Left ventricle myocardium inferior (tissue), 1 donor: ENCODE measurements around the gene GNAT1. TPM values are rescaled to one million over a fixed set of nuclear protein-coding genes. Genes with fewer than 3 reads are reported as not detected.
A peak's percentile ranks its signal among the peaks of the same experiment; 100 is the strongest.

Experiments used
- DNase-seq: peaks from one replicate; pipeline ENCODE4 v3.0.0-alpha.2; 2020
- H3K27ac ChIP-seq: fragments of 200-600 bp; replicated peaks from 2 replicates; pipeline ENCODE4 v1.8.0; 2021
- H3K27me3 ChIP-seq: fragments of 200-600 bp; 2 replicates; pipeline ENCODE4 v1.8.0; 2021; ENCODE audit warnings: low read depth
- H3K36me3 ChIP-seq: fragments of 200-600 bp; 2 replicates; pipeline ENCODE4 v1.8.0; 2021
- H3K4me1 ChIP-seq: fragments of 200-600 bp; 2 replicates; pipeline ENCODE4 v1.8.0; 2021
- H3K4me3 ChIP-seq: fragments of 200-600 bp; 2 replicates; pipeline ENCODE4 v1.8.0; 2021; ENCODE audit warnings: mild to moderate bottlenecking, moderate library complexity
- H3K9me3 ChIP-seq: fragments of 200-600 bp; replicated peaks from 2 replicates; pipeline ENCODE4 v1.8.0; 2021
- CTCF ChIP-seq: fragments of 200-600 bp; IDR thresholded peaks from 2 replicates; pipeline ENCODE4 v1.8.0; 2021; ENCODE audit warnings: antibody characterized with exemption, mild to moderate bottlenecking, borderline replicate concordance
- intact Hi-C: fragments of 100-400 bp; cut with micrococcal nuclease; formaldehyde crosslinking; loops from one replicate; pipeline ENCODE4 v1.11.0; 2022
- total RNA-seq: library from RNA; stranded (reverse); fragmentation: NEBNext Ultra II Directional; extraction: Animal tissue kit (Norgen Biotek cat#: 25700); gene quantifications from one replicate; pipeline ENCODE4 v1.2.1, GENCODE V29; 2021
- donor health status: DM: no; HTN: yes; CAD: no; lungs with severe emphysema.

The GNAT1 gene
- total RNA-seq, 1 donor from 2014 or later = not detected

GRCh38 chr3:50203809-50204803 is 12.7 kb downstream of the GNAT1 start:
- Histone ChIP-seq H3K4me1 (peaks cover 30% of the 10 kb centered on the region), H3K4me3 (peak overlapping the region; percentile 74), H3K36me3 (no peaks in the 10 kb centered on the region), H3K9me3 (no peaks in the 10 kb centered on the region), H3K27ac (peak overlapping the region; percentile 84), H3K27me3 (peaks cover 62% of the 10 kb centered on the region)
- DNase-seq = no peak
- TF ChIP-seq CTCF = no peak
- intact Hi-C loops = no loop called here

- TF ChIP-seq CTCF = no peak
- intact Hi-C loops = no loop called here
- Histone ChIP-seq H3K27ac (peak within 1 kb of the TSS; percentile 84), H3K36me3 (no peaks in the 10 kb centered on the region), H3K27me3 (peaks cover 54% of the 10 kb centered on the region), H3K9me3 (no peaks in the 10 kb centered on the region), H3K4me3 (peak within 1 kb of the TSS; percentile 74), H3K4me1 (peaks cover 30% of the 10 kb centered on the region)
- peak; percentile 35 for DNase-seq
Measured at GRCh38 chr3:50204804-50205412, 13.5 kb downstream of the GNAT1 start, which contains the start of gene SLC38A3. Gene SLC38A3, plus strand, starts transcription at chr3:50205271. Its CDS starts 8,929 bp downstream, at chr3:50214200.

- DNase-seq = peak; percentile 57
- Histone ChIP-seq H3K36me3 (no peaks in the 10 kb centered on the region), H3K9me3 (no peaks in the 10 kb centered on the region), H3K27ac (peak overlapping the region; percentile 84), H3K4me1 (peaks cover 30% of the 10 kb centered on the region), H3K4me3 (peak overlapping the region; percentile 74), H3K27me3 (peaks cover 51% of the 10 kb centered on the region)
- intact Hi-C loops = no loop called here
- TF ChIP-seq CTCF = no peak
Measured at GRCh38 chr3:50205413-50206276, 14.2 kb downstream of the GNAT1 start.

- Histone ChIP-seq H3K4me3 (no peak overlapping the region), H3K27me3 (peaks cover 36% of the 10 kb centered on the region), H3K9me3 (no peaks in the 10 kb centered on the region), H3K27ac (no peak overlapping the region), H3K36me3 (no peaks in the 10 kb centered on the region), H3K4me1 (peaks cover 30% of the 10 kb centered on the region)
- no peak for DNase-seq
- TF ChIP-seq CTCF = no peak
- intact Hi-C loops = no loop called here
Measured at GRCh38 chr3:50207359-50208042, 16.1 kb downstream of the GNAT1 start.
